Ishikawa (cell line): ENCODE measurements around the gene ROBO1.

Experiments
- CREB1 ChIP-seq: IDR thresholded peaks from 2 replicates; pipeline ENCODE4 v1.6.1; 2012; ENCODE audit warnings: low read depth
- RAD21 ChIP-seq: IDR thresholded peaks from 2 replicates; pipeline ENCODE4 v1.6.1; 2012; ENCODE audit warnings: low read depth

GRCh38 chr3:78894787-78895186 lies 873.0 kb downstream of the ROBO1 start:
- no peak for TF ChIP-seq CREB1
- TF ChIP-seq RAD21, result no peak
